SU-DHL-6 (cell line): ENCODE measurements around the gene RPTOR.

Experiments
- H2AFZ ChIP-seq: fragments of 200-600 bp; sonication (generic); 2 replicates; pipeline ENCODE4 v1.6.1; 2014; ENCODE audit warnings: low read depth, mild to moderate bottlenecking, moderate library complexity, mixed read lengths, antibody characterized with exemption, low read length; ENCODE audit not compliant: severe bottlenecking
- H3F3A ChIP-seq: fragments of 200-600 bp; shearing (Covaris generic); 2 replicates; pipeline ENCODE4 v1.6.0; 2016; ENCODE audit warnings: antibody characterized with exemption, mild to moderate bottlenecking; ENCODE audit not compliant: insufficient read depth
- H3K27ac ChIP-seq: fragments of 200-600 bp; sonication (generic); 2 replicates; pipeline ENCODE4 v1.5.1; 2016; ENCODE audit warnings: low read depth, mild to moderate bottlenecking, low read length, moderate library complexity, mixed read lengths
- H3K27me3 ChIP-seq: fragments of 200-600 bp; sonication (generic), shearing (Covaris generic); 2 replicates; pipeline ENCODE4 v1.6.0; 2014; ENCODE audit warnings: mild to moderate bottlenecking, low read length
- H3K36me3 ChIP-seq: fragments of 200-600 bp; sonication (generic); 2 replicates; pipeline ENCODE4 v1.6.1; 2014; ENCODE audit warnings: mild to moderate bottlenecking, low read length, mixed read lengths
- H3K4me2 ChIP-seq: fragments of 300-600, 200-600 bp; shearing (Covaris generic), sonication (generic); 2 replicates; pipeline ENCODE4 v1.6.0; 2014; ENCODE audit warnings: low read length, low read depth, mild to moderate bottlenecking; ENCODE audit not compliant: poor library complexity, severe bottlenecking
- H3K4me3 ChIP-seq: fragments of 200-600 bp; sonication (generic); 2 replicates; pipeline ENCODE4 v1.5.1; 2014; ENCODE audit warnings: antibody characterized with exemption, low read length, mild to moderate bottlenecking, mixed read lengths; ENCODE audit not compliant: insufficient read depth, poor library complexity, severe bottlenecking
- H3K79me2 ChIP-seq: fragments of 200-600 bp; sonication (generic); 2 replicates; pipeline ENCODE4 v1.6.1; 2014; ENCODE audit warnings: mild to moderate bottlenecking, low read length, moderate library complexity; ENCODE audit not compliant: insufficient read depth
- H3K9ac ChIP-seq: fragments of 200-600 bp; sonication (generic); 2 replicates; pipeline ENCODE4 v1.7.0; 2014; ENCODE audit warnings: mild to moderate bottlenecking, low read length
- H3K9me2 ChIP-seq: fragments of 200-600 bp; sonication (generic); replicated peaks from 2 replicates; pipeline ENCODE4 v1.6.1; 2014; ENCODE audit warnings: low read length; ENCODE audit not compliant: insufficient read depth
- H3K9me3 ChIP-seq: fragments of 200-600 bp; sonication (generic); 2 replicates; pipeline ENCODE4 v1.6.1; 2014; ENCODE audit warnings: low read length, mixed read lengths; ENCODE audit not compliant: insufficient read depth
- H4K20me1 ChIP-seq: fragments of 200-600 bp; sonication (generic); 2 replicates; pipeline ENCODE4 v1.6.1; 2014; ENCODE audit warnings: low read depth, mild to moderate bottlenecking, antibody characterized with exemption, low read length, moderate library complexity, mixed read lengths
- EZH2phosphoT487 ChIP-seq: fragments of 200-600 bp; sonication (generic), shearing (Covaris generic); conservative IDR thresholded peaks from 2 replicates; pipeline ENCODE4 v1.6.1; 2018; ENCODE audit warnings: mild to moderate bottlenecking, antibody characterized with exemption, low read length, moderate library complexity, mixed read lengths
- TF ChIP-seq, protein P1 (sequence below): fragments of 200-600 bp; sonication (generic); IDR thresholded peaks from one replicate; pipeline ENCODE4 v1.5.1; 2017; ENCODE audit warnings: antibody characterized with exemption, mild to moderate bottlenecking, low read length, moderate library complexity; ENCODE audit not compliant: insufficient read depth, poor library complexity, severe bottlenecking

The RPTOR gene

DNA sequence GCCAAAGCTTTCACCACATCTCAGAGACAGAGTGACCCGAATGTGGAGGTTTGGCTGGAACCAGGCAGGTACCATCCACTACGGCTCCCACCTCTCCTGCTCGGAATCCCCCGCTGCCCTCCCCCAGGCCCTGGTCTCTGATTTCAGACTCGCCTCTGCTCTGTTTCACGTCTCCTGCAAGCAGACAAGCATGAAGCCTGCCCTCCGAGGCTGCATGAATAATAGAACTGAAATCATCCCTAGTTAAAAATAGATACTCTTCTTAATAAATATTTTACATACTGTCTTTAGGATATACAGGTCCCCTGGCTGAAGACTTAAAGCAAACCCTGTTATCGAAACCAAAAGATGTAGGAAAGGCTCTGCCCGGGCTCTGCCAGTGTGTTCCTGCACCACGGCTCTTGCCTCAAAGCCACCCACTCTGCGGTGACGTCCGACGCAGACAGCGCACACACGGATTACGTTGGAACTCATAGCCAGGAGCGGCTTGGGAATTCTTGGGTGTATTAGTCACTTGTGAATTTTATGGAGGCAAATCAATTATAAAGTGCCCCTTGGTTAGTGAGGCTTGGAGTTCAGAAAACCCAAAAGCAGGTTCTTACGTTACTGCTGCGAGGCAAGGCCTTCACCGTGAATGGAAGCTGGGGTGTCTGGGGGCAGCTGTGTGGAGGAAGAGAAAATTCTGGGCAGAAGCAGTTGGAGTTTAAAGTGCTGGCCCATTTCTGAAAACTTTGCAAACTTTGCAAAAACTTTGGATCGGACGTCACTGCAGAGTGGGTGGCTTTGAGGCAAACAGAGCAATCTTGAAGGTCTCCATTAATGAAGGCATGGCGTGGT lies 42.7 kb upstream of the RPTOR start:
- Histone ChIP-seq H3K79me2 (no peaks in the 10 kb centered on the region), H3K9ac (no peak overlapping the region), H2AFZ (no peak overlapping the region), H3F3A (no peaks in the 10 kb centered on the region), H3K9me3 (no peaks in the 10 kb centered on the region), H3K4me3 (no peak overlapping the region), H4K20me1 (no peaks in the 10 kb centered on the region), H3K9me2 (no peaks in the 10 kb centered on the region), H3K27ac (no peak overlapping the region), H3K4me2 (no peak overlapping the region), H3K36me3 (no peaks in the 10 kb centered on the region), H3K27me3 (no peaks in the 10 kb centered on the region)
- no peak for TF ChIP-seq EZH2phosphoT487
- TF ChIP-seq, protein P1, sequence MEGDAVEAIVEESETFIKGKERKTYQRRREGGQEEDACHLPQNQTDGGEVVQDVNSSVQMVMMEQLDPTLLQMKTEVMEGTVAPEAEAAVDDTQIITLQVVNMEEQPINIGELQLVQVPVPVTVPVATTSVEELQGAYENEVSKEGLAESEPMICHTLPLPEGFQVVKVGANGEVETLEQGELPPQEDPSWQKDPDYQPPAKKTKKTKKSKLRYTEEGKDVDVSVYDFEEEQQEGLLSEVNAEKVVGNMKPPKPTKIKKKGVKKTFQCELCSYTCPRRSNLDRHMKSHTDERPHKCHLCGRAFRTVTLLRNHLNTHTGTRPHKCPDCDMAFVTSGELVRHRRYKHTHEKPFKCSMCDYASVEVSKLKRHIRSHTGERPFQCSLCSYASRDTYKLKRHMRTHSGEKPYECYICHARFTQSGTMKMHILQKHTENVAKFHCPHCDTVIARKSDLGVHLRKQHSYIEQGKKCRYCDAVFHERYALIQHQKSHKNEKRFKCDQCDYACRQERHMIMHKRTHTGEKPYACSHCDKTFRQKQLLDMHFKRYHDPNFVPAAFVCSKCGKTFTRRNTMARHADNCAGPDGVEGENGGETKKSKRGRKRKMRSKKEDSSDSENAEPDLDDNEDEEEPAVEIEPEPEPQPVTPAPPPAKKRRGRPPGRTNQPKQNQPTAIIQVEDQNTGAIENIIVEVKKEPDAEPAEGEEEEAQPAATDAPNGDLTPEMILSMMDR = no peak

- no peak overlapping the region for H2AFZ ChIP-seq
- H3K9me2 ChIP-seq = no peaks in the 10 kb centered on the region
- no peaks in the 10 kb centered on the region for H4K20me1 ChIP-seq
- TF ChIP-seq, protein P1 = no peak
- no peaks in the 10 kb centered on the region for H3K27me3 ChIP-seq
- H3F3A ChIP-seq = no peaks in the 10 kb centered on the region
- H3K36me3 ChIP-seq = no peaks in the 10 kb centered on the region
- no peak overlapping the region for H3K4me3 ChIP-seq
- no peaks in the 10 kb centered on the region for H3K9me3 ChIP-seq
- no peak overlapping the region for H3K9ac ChIP-seq
- no peaks in the 10 kb centered on the region for H3K79me2 ChIP-seq
- no peak overlapping the region for H3K27ac ChIP-seq
- no peak overlapping the region for H3K4me2 ChIP-seq
Observed at GRCh38 chr17:80502578-80502877, 42.1 kb upstream of the RPTOR start.

DNA sequence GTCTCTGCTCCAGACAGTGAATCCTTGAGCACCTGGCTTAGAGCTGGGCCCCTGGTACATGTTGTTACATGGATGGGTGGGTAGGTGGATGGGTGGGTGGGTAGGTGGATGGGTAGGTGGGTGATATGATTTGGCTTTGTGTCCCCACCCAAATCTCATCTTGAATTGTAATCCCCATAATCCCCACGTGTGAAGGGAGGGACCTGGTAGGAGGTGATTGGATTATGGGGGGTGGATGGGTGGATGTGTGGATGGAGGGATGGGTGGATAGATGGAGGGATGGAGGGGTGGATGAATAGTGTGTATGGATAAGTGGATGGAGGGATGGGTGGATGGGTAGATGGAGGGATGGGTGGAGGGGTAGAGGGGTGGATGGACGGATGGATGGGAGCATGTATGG lies 41.6 kb upstream of the RPTOR start:
- H3K9ac ChIP-seq = no peak overlapping the region

More for the DNA sequence above, 41.6 kb upstream of the RPTOR start:
- no peak overlapping the region for H2AFZ ChIP-seq
- H3K9me2 ChIP-seq = no peaks in the 10 kb centered on the region
- H3K9me3 ChIP-seq = no peaks in the 10 kb centered on the region
- no peaks in the 10 kb centered on the region for H3K27me3 ChIP-seq
- no peaks in the 10 kb centered on the region for H3F3A ChIP-seq
- TF ChIP-seq, protein P1 = no peak
- no peak for TF ChIP-seq EZH2phosphoT487
- H3K4me2 ChIP-seq = no peak overlapping the region
- H4K20me1 ChIP-seq = no peaks in the 10 kb centered on the region
- no peaks in the 10 kb centered on the region for H3K36me3 ChIP-seq
- no peaks in the 10 kb centered on the region for H3K79me2 ChIP-seq
- no peak overlapping the region for H3K4me3 ChIP-seq
- no peak overlapping the region for H3K27ac ChIP-seq
